GM23338 (cell line): ENCODE results near the gene NELFCD. TPM values are rescaled to one million over a fixed set of nuclear protein-coding genes. Genes with fewer than 3 reads are reported as not detected.

Experiments
- ATAC-seq: fragments of 200-7000 bp; cut with Tn5 transposase; 3 replicates; pipeline ENCODE4 v1.9.1; 2020
- DNase-seq: peaks from one replicate; pipeline ENCODE4 v3.0.0-alpha.2; 2015; ENCODE audit warnings: low spot score
- H2AFZ ChIP-seq: fragments of 200-600 bp; sonication (generic); 2 replicates; pipeline ENCODE4 v1.8.0; 2016; ENCODE audit warnings: antibody characterized with exemption, mild to moderate bottlenecking, moderate library complexity
- H3F3A ChIP-seq: fragments of 200-600 bp; sonication (generic); replicated peaks from 2 replicates; pipeline ENCODE4 v1.8.0; 2017; ENCODE audit warnings: antibody characterized with exemption, mixed run types, low read depth
- H3K27ac ChIP-seq: fragments of 200-600 bp; sonication (generic); 2 replicates; pipeline ENCODE4 v1.6.1; 2016; ENCODE audit warnings: low read depth
- H3K27me3 ChIP-seq: fragments of 200-600 bp; sonication (generic); 2 replicates; pipeline ENCODE4 v1.8.0; 2016; ENCODE audit warnings: mild to moderate bottlenecking, mixed run types, moderate library complexity; ENCODE audit not compliant: insufficient read depth
- H3K36me3 ChIP-seq: fragments of 200-600 bp; sonication (generic); 2 replicates; pipeline ENCODE4 v1.8.0; 2016; ENCODE audit warnings: mild to moderate bottlenecking; ENCODE audit not compliant: insufficient read depth
- H3K4me1 ChIP-seq: fragments of 200-600 bp; sonication (generic); 2 replicates; pipeline ENCODE4 v1.8.0; 2016; ENCODE audit warnings: mild to moderate bottlenecking, moderate library complexity; ENCODE audit not compliant: insufficient read depth
- H3K4me2 ChIP-seq: fragments of 200-600 bp; sonication (generic); 2 replicates; pipeline ENCODE4 v1.7.1; 2017; ENCODE audit warnings: mixed run types
- H3K4me3 ChIP-seq: fragments of 200-600 bp; sonication (generic); 2 replicates; pipeline ENCODE4 v1.6.1; 2016; ENCODE audit warnings: mixed run types
- H3K79me2 ChIP-seq: fragments of 200-600 bp; sonication (generic); replicated peaks from 2 replicates; pipeline ENCODE4 v1.8.0; 2017; ENCODE audit warnings: mild to moderate bottlenecking; ENCODE audit not compliant: insufficient read depth
- H3K9me2 ChIP-seq: fragments of 200-600 bp; sonication (generic); 2 replicates; pipeline ENCODE4 v1.8.0; 2017; ENCODE audit not compliant: insufficient read depth
- H4K20me1 ChIP-seq: fragments of 200-600 bp; sonication (generic); replicated peaks from 2 replicates; pipeline ENCODE4 v1.8.0; 2017; ENCODE audit warnings: mild to moderate bottlenecking; ENCODE audit not compliant: insufficient read depth
- H3K27ac Mint-ChIP-seq: 2 replicates; pipeline ENCODE4 v1.8.0; 2020; ENCODE audit warnings: inconsistent platforms, mild to moderate bottlenecking, moderate library complexity, mixed read lengths
- H3K27me3 Mint-ChIP-seq: 3 replicates; pipeline ENCODE4 v1.8.0; 2022; ENCODE audit warnings: low read depth, mild to moderate bottlenecking, moderate library complexity, mixed read lengths, inconsistent platforms; ENCODE audit not compliant: insufficient read depth, poor library complexity
- H3K36me3 Mint-ChIP-seq: 3 replicates; pipeline ENCODE4 v1.8.0; 2021; ENCODE audit warnings: low read depth, mild to moderate bottlenecking, inconsistent platforms, moderate library complexity, mixed read lengths
- H3K4me1 Mint-ChIP-seq: 3 replicates; pipeline ENCODE4 v1.8.0; 2020; ENCODE audit warnings: mild to moderate bottlenecking, inconsistent platforms, mixed read lengths
- H3K4me3 Mint-ChIP-seq: 3 replicates; pipeline ENCODE4 v1.8.0; 2021; ENCODE audit warnings: moderate library complexity, mild to moderate bottlenecking, inconsistent platforms, mixed read lengths
- H3K9me3 Mint-ChIP-seq: 3 replicates; pipeline ENCODE4 v1.8.0; 2020; ENCODE audit warnings: moderate library complexity, mild to moderate bottlenecking, inconsistent platforms, mixed read lengths
- CTCF ChIP-seq, 2 experiments: fragments of 200-600 bp in 1 of 2; sonication (generic) in 1 of 2; conservative IDR thresholded peaks; 2 replicates each; pipeline versions ENCODE4 v1.5.1 to v1.6.1; 2016 to 2017; ENCODE audit warnings: antibody characterized with exemption in 2 of 2, low read depth in 2 of 2, mild to moderate bottlenecking in 2 of 2, moderate library complexity in 1 of 2
- EZH2 ChIP-seq: fragments of 200-600 bp; sonication (generic); IDR thresholded peaks from one replicate; pipeline ENCODE4 v1.8.0; 2017; ENCODE audit warnings: antibody characterized with exemption, mild to moderate bottlenecking, low read depth; ENCODE audit not compliant: unreplicated experiment
- EZH2phosphoT487 ChIP-seq: fragments of 200-600 bp; sonication (generic); IDR thresholded peaks from one replicate; pipeline ENCODE4 v1.8.1; 2018; ENCODE audit warnings: antibody characterized with exemption; ENCODE audit not compliant: unreplicated experiment
- JUNB ChIP-seq: IDR thresholded peaks from one replicate; pipeline ENCODE4 v1.6.1; 2016; ENCODE audit warnings: antibody characterized with exemption; ENCODE audit not compliant: unreplicated experiment
- NANOG ChIP-seq: IDR thresholded peaks from 2 replicates; pipeline ENCODE4 v1.6.1; 2016; ENCODE audit warnings: antibody characterized with exemption, borderline replicate concordance
- POLR2AphosphoS5 ChIP-seq: IDR thresholded peaks from 2 replicates; pipeline ENCODE4 v1.6.1; 2016; ENCODE audit warnings: antibody characterized with exemption, low read depth
- STAT1 ChIP-seq: IDR thresholded peaks from one replicate; pipeline ENCODE4 v1.6.1; 2016; ENCODE audit warnings: antibody characterized with exemption; ENCODE audit not compliant: unreplicated experiment
- ZNF114 ChIP-seq: fragments of 250-450 bp; sonication (Bioruptor Pico); IDR thresholded peaks from 2 replicates; pipeline ENCODE4 v1.5.0; 2020; ENCODE audit warnings: mild to moderate bottlenecking, moderate library complexity
- ZNF331 ChIP-seq: fragments of 250-450 bp; sonication (Bioruptor Pico); IDR thresholded peaks from 2 replicates; pipeline ENCODE4 v1.5.0; 2020; ENCODE audit warnings: low read depth, mild to moderate bottlenecking, moderate library complexity
- polyA plus RNA-seq: library from polyadenylated mRNA; unstranded; fragments of >200 nt; fragmentation: Nextera tagmentation; extraction: Ambion mirVana; gene quantifications from 2 replicates; pipeline ENCODE4 v1.2.1, GENCODE V29; 2016
- total RNA-seq: library from RNA; depleted of rRNA; stranded (reverse); fragments of >200 nt; shearing (Covaris generic); gene quantifications from 2 replicates; pipeline ENCODE4 v1.2.3, GENCODE V29; 2014
- TF ChIP-seq, protein P1 (sequence below): IDR thresholded peaks from one replicate; pipeline ENCODE4 v1.6.1; 2018; ENCODE audit warnings: antibody characterized with exemption; ENCODE audit not compliant: unreplicated experiment
- TF ChIP-seq, protein P2 (sequence below): IDR thresholded peaks from 2 replicates; pipeline ENCODE4 v1.6.1; 2016; ENCODE audit warnings: antibody characterized with exemption

The NELFCD gene
- total and polyA plus RNA-seq, 2 experiments from 2014 or later: 52.9 to 75.8 TPM

DNA sequence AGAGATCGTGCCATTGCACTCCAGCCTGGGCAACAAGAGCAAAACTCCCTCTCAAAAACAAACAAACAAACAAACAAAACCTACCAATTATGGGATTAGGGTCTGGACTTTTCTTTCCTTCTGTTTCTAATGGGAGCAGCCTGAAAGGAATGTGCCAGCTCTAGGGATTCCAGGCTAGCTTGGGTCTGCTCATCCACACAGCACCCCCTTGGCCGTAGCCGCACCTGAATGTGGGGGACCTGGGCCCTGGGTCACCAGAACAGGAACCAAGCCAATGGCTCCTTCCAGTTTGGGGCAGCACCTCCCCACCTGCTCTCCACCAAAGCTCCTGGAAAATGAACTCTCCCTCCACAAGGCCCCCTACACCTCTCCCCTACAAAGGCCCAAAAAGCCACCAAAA lies 19.3 kb downstream of the NELFCD start (continued):
- TF ChIP-seq, protein P1, sequence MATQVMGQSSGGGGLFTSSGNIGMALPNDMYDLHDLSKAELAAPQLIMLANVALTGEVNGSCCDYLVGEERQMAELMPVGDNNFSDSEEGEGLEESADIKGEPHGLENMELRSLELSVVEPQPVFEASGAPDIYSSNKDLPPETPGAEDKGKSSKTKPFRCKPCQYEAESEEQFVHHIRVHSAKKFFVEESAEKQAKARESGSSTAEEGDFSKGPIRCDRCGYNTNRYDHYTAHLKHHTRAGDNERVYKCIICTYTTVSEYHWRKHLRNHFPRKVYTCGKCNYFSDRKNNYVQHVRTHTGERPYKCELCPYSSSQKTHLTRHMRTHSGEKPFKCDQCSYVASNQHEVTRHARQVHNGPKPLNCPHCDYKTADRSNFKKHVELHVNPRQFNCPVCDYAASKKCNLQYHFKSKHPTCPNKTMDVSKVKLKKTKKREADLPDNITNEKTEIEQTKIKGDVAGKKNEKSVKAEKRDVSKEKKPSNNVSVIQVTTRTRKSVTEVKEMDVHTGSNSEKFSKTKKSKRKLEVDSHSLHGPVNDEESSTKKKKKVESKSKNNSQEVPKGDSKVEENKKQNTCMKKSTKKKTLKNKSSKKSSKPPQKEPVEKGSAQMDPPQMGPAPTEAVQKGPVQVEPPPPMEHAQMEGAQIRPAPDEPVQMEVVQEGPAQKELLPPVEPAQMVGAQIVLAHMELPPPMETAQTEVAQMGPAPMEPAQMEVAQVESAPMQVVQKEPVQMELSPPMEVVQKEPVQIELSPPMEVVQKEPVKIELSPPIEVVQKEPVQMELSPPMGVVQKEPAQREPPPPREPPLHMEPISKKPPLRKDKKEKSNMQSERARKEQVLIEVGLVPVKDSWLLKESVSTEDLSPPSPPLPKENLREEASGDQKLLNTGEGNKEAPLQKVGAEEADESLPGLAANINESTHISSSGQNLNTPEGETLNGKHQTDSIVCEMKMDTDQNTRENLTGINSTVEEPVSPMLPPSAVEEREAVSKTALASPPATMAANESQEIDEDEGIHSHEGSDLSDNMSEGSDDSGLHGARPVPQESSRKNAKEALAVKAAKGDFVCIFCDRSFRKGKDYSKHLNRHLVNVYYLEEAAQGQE: no peak
- TF ChIP-seq NANOG (no peak), STAT1 (no peak), JUNB (no peak), EZH2phosphoT487 (no peak), CTCF (conservative IDR thresholded peaks at IDR 0.05; ENCODE audit: low read depth in 2 of 2) (no peak), EZH2 (no peak), ZNF331 (CRISPR knock-in tag) (no peak), ZNF114 (no peak), POLR2AphosphoS5 (no peak)

DNA sequence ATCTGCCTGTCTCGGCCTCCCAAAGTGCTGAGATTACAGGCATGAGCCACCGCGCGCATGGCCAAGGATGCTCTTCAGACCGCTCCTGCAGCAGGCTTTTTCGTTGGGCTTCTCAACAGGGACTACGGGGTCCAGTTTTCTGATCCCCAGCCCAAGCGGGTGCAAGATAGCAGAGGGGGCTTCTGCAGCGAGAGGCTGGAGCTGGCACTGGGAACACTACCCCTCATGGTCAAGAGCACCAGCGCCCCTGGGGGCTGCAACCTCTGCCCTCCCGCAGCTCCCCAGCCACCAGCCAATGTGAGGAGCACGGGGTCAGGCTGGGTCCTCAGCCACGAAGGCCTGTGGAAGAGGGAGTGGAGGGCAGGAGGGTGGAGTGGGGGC lies 20.0 kb downstream of the NELFCD start:
- no peak overlapping the region for H3K4me3 ChIP-seq
- H3K36me3 Mint-ChIP-seq: peaks cover 16% of the 10 kb centered on the region
- H3K4me1 ChIP-seq: no peaks in the 10 kb centered on the region
- no peaks in the 10 kb centered on the region for H3K9me3 Mint-ChIP-seq
- no peak overlapping the region for H2AFZ ChIP-seq
- H3K79me2 ChIP-seq: no peaks in the 10 kb centered on the region
- no peaks in the 10 kb centered on the region for H3K27me3 ChIP-seq
- no peak overlapping the region for H3K27ac ChIP-seq
- H4K20me1 ChIP-seq: 0 out of 2 replicates have a peak, but pooled peaks cover 5% of the 10 kb centered on the region
- no peak overlapping the region for H3K4me3 Mint-ChIP-seq
- DNase-seq: no peak
- peaks cover 13% of the 10 kb centered on the region for H3K4me1 Mint-ChIP-seq
- no peak overlapping the region for H3K27ac Mint-ChIP-seq
- no peak for ATAC-seq
- H3K36me3 ChIP-seq: 0 out of 2 replicates have a peak, but pooled peaks cover under 1% of the 10 kb centered on the region
- H3K9me2 ChIP-seq: no peaks in the 10 kb centered on the region
- H3K4me2 ChIP-seq: no peak overlapping the region
- peaks cover 4% of the 10 kb centered on the region; the same call in 1 of the 2 replicates for H3F3A ChIP-seq
- peaks cover 18% of the 10 kb centered on the region for H3K27me3 Mint-ChIP-seq
- no peak for TF ChIP-seq NANOG
- no peak for TF ChIP-seq CTCF (conservative IDR thresholded peaks at IDR 0.05; ENCODE audit: low read depth in 2 of 2)
- TF ChIP-seq EZH2: no peak
- TF ChIP-seq, protein P2, sequence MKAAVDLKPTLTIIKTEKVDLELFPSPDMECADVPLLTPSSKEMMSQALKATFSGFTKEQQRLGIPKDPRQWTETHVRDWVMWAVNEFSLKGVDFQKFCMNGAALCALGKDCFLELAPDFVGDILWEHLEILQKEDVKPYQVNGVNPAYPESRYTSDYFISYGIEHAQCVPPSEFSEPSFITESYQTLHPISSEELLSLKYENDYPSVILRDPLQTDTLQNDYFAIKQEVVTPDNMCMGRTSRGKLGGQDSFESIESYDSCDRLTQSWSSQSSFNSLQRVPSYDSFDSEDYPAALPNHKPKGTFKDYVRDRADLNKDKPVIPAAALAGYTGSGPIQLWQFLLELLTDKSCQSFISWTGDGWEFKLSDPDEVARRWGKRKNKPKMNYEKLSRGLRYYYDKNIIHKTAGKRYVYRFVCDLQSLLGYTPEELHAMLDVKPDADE: no peak
